Endometrium (tissue), 2 donors: Measurements from ENCODE around the gene MSI2.

Source experiments
- FAIRE-seq: peaks from 2 replicates; lab custom pipeline; 2012; peaks lifted over from hg19 to GRCh38; lab: Jason Lieb, UNC
- donor health status: control.
- donor health status: control.

The MSI2 gene

DNA sequence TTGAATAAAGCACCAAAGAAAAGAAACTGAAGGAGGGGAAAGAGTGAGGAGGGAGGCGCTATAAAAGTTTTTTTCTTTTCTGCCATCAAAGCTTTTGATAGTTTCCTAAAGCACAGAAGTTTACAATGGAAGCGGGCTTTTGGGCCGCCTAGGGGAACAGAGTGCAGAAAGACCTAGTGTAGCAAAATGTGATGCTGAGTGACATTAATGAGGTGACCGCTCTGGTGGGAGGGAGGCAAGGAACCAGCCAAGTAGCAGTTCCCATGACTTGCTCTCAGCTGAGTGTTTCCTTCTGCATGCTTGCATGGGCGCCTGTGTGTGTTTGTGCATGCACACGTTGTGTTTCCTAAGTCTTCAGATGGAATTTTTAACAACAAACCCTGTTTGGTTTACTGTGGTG lies 15.5 kb downstream of the MSI2 start:
- no peak for FAIRE-seq

DNA sequence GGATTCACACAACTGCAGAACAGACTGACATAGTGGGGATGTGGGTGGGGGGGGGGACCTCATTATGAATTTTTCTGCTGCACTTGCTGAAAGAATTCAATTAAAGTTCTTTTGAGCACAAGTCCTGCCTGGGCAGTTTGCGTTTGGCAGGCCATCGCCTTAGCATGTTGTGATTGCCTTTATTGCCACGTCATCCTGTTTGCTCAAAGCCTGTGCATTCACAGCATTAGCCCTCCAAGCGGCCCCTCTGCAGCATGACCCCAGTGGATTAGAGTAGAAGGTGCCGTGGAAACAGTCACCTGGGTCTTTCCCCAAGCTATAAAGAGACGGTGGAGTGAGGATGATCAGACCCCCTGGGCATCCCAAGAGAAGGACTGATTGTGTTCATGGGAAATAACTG lies 17.2 kb downstream of the MSI2 start:
- FAIRE-seq, result no peak

DNA sequence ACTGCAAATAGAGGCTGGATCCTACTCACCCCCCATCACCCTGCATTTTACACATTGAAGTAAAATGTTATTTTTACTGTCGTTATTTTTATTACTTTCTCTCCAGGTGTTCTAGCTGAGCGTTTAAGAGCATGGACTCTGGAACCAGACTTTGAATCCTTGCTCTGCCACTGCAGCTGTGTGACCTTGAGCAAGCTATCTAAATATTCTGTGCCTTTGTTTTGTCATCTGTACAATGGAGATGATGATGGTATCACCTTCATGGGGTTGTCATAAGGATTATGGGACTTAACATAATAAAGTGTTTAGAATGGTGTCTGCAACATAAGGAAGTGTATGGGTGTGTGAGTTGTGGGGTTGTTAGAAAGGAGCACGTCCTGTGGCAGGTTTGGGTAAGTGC lies 17.8 kb downstream of the MSI2 start:
- no peak for FAIRE-seq

DNA sequence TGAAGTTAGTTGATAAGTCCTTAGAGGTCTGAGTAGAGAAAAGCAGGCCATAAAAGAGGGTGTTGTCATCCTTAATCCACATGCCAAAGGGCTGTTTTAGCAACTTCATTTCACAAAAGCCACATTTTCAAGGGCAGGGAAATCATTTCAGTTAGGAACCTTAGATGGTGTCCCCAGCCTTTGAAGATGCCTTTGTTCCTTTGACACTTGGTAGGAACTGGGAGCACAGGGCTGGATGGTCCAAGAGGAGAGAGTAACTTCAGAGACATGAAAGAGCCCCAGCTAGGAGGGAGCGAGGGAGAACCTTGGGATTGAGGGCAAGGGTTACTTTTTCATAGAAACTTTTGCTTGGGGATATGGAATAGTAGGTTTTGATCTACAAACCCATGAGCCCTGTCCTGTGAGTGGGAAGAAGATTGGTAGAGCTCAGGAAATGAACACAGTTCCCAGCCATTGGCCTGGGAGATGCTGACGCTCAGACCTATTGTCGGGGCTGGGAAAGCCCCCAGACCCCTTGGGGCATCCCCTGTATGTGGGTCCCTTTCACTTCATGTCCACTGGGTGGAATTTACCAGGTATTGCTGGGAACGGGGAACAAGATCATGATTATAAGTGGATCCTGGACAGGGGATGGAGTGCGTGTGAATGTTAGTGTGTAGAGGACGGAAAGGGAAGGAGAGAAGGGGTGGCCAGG lies 18.9 kb downstream of the MSI2 start:
- FAIRE-seq, result no peak

DNA sequence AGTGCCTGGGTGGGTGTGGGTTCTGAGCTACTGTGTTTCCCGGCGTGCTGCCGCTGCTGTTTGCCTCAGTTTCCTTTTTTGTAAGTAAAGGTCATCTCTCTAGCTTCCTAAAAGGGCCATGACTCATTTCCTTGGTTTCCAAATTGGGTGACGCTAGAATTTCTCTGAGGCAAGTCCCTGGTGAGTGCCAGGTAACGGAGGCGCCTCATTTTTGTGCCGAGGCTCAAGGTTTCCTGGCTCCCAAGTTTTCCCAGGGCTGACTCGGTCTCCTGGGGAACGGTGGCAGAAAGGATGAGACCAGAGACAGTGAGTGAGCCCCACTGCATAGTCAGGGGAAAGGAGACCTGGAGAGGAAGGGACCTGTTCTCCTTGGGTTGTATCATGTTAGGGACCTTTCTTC lies 20.3 kb downstream of the MSI2 start:
- FAIRE-seq, result no peak

DNA sequence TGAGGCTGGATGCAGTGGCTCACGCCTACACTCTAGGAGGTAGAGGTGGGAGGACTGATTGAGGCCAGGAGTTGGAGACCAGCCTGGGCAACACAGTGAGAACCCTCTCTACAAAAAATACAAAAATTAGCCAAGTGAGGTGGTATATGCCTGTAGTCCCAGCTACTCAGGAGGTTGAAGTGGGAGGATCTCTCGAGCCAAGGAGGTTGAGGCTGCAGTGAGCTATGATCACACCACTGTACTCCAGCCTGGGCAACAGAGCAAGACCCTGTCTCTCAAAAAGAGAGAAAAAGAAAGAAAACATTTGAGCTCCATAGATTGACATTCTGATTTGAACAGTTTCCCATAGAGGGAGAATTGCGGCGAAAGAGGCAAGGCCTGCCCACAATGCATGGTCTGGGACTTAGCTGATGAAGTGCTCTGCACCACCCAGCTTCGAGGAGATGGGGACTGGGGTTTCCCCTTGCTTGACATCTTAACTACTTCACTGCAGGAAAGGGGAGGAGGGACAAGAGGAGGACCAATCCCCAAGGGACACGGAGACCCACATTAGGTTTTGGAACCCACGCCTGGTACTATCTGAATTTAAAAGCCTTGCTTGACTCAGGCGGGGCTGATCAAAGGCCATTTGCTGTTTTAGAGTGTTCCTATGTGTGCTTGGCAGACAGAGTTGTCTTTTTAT lies 21.7 kb downstream of the MSI2 start:
- no peak for FAIRE-seq

DNA sequence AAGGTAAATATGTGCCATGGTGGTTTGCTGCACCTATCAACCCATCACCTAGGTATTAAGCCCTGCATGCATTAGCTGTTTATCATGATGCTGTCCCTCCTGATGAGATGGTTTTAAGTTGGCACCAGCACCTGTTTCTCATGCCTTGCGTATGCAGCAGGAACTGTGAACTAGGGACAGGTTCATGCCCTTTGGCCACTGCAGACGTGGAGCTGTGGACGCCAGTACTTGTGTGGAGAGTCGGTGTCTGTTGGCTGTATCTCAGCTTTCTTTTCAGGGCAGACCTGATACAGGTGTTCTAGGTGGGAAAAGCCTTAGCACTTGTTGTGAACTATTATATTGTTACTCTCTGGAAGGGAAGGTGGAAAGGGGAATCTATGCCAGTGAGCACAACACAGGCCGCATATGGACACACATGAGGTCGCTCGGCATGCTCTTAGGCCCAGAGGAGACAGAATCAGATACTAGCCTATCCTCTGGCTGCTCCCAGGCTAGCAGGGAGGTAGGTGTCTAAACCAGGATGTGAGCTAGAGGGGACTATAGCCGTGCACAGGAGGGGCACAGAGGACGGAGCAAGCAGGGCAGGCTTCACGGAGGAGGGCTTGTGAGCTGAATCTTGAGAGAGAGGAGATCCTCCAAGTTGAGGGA lies 22.5 kb downstream of the MSI2 start:
- FAIRE-seq, result no peak

DNA sequence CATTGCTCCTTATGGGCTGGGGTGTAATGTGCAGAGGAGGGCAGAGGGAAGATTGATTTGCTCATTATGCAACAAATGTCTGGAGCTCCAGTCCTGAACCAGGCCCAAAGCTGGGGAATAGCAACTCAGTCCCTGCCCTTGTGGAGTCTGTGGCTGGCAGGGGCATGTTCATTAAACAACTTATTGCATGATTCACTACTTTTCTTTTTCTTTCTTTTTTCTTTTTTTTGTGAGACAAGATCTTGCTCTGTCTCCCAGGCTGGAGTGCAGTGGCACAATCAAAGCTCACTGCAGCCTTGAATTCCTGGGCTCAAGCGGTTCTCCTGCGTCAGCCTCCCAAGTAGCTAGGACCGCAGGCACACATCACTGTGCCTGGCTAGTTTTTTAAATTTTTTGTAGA lies 23.1 kb downstream of the MSI2 start:
- FAIRE-seq, result no peak

DNA sequence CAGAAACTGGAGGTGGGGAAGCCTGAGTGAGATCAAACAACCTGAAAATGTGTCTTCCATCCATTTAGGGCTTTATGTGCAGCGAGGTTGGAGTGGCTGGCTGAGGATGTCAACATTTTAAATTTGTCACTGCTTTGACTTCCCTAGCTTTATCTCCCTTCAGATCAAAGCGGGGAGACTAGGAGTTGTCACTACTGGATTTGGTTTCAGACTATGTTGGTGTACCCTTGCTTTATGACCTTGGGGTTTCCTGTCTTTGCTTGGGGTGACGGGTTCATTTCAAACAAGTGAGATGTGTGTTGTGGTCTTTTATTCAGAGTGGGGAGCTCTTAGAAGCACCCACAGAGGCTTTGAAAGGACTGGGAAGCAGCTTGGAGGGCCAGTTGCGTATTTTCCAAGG lies 25.6 kb downstream of the MSI2 start:
- no peak for FAIRE-seq

DNA sequence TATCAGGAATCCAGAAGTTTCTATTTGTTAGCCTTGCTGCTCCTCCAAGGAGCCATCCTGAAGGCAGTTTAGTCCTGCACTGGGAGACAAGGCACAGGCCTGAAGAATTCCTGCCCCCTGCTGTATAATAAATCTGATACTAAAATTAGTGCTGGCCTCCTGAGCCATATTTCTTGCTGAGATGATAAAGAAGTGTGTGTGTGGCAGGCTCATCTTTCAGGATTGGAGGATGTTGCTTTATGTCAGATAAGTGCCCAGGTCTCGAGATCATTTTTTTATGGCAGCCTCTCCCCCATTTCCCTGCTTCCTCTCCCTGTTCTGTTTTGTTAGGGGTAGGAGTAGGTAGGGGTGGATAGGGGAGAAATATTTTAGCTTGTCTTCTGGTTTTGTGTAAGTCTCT lies 26.0 kb downstream of the MSI2 start:
- FAIRE-seq, result no peak

DNA sequence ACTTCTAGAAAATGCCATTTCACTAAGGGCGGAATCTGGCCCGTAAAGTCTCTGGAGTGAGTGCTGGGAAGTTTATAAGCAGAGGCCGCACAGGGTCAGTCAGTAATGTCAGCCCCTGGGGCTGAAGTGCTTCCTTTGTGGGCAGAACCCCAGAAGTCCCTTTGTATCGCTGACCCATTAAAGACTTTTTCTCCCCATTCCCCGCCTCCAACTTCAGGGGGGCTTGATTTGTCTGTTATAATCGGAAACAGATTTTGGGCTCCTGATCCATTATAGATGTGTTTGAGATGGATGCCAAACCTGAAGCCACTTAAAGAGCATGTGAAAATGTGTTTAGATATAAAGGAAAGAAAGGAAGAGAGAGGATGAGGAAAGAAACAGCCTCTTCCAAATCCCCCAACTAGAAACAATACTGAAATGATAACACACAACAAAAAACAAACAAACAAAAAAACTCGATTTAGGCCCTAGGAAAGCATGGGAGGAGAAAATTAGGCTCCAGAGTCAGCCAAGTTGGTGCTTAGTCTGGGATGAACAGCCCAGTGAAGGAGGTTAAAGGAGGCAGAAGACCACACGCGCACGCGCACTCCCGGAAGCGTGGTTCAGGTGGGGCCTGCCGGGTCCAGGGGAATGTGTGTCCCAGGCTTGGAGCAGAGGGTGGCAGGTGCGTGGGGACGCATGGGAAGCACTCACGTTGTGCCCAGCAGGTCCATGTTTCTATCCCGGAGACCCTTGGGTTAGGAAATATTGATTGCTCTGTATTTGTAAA lies 27.1 kb downstream of the MSI2 start:
- FAIRE-seq, result no peak

DNA sequence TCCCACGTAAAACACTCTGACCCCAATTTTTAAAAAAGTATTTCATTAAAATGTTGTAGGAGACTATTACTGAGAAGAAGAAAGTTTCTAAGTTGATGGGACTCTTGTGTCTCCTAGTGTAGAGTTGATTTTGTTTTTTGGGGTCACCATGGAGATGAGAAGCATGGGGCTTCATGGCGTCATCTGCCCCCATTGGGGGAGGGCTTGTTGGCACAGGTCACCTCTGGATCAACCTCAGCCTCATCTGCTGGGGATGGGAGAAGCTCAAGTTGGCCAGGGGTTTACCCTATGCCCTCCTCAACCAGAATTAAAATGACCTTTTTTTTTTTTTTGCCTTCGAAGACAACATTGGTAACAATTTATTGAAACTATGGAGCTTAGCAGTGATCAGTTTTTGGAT lies 28.3 kb downstream of the MSI2 start:
- FAIRE-seq, result no peak

DNA sequence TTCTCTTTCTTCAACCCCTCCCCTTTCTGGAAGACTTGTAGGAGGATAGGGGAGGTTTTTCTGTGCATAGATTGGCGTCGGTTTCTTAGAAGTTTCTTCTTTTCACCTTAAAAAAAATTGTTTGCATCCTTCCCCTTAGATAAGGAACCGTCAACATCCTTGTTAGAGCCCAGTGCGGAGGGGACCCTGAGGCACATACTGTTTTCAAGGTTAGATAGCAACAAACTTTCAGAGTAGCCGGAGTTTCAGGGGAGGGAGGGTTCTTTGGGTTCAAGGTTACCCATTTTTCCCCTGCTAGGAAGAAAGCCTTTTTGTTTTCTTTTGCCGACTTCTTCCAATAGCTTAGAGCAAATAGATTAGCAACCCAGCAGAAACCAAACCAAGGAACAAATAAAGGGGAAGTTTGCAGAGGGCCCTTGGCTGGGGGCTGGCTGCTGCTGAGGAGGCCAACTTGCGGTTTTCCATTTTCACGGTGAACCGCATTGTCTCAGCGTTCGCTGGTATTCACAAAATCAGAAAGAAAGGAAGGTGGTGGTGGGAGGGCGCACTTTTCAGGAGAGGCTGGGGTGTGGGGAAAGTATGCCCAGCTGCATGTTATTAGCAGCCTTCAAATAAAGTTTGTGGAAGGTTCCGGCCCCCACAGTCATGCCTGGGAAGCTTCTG lies 28.8 kb downstream of the MSI2 start:
- FAIRE-seq, result no peak

DNA sequence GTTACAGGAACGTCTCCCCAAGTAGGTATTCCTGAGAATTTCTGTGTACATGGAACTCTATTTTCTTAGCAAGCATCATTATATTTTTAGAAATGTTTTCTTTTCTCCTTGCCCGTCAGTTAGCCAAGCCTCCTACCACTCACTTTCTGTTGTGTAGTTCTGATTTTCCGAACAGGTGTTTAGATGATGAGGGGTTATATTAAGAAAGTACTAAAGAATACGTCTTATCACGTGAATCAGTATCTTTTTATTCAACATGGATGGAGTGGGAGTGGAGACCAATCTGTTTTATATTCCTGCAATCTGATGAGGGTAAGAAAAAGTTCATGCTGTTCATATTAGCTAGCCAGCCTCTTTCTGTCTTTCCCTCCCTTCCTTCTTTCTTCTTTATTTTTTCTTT lies 29.4 kb downstream of the MSI2 start:
- FAIRE-seq, result no peak

DNA sequence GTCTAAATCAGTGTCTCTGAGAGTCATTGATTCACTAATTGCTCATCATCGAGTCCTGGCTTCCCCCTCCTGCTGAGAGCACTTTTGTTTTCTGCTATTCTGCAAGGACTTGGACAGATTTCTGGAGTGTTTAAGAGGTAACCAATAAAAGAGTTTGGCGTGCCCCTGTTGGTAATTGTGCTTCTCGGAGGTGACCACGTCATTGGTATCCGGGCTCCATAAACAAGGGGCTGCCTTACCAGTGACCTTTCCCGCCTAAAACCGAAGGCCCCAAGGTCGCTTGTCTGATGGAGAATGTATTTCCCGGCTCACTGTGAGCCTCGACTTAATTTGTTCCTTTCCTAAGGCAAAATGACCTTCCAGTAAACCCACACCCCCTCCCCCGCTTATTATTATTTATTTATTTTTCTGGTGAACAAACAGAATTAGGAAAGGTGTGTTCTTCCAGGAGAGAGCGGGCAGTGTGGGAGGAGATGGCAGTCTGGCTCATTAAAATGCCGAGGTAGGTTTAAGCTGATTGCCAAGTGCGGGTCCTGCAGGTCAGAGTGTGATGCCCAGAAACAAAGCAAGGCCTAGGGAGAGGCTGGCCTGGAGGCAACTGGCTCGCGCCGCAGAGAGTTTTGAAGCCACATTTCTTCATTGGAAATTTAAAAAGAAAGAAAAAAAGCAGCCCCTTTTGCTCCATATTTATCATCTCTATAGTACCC lies 30.2 kb downstream of the MSI2 start:
- FAIRE-seq, result no peak

DNA sequence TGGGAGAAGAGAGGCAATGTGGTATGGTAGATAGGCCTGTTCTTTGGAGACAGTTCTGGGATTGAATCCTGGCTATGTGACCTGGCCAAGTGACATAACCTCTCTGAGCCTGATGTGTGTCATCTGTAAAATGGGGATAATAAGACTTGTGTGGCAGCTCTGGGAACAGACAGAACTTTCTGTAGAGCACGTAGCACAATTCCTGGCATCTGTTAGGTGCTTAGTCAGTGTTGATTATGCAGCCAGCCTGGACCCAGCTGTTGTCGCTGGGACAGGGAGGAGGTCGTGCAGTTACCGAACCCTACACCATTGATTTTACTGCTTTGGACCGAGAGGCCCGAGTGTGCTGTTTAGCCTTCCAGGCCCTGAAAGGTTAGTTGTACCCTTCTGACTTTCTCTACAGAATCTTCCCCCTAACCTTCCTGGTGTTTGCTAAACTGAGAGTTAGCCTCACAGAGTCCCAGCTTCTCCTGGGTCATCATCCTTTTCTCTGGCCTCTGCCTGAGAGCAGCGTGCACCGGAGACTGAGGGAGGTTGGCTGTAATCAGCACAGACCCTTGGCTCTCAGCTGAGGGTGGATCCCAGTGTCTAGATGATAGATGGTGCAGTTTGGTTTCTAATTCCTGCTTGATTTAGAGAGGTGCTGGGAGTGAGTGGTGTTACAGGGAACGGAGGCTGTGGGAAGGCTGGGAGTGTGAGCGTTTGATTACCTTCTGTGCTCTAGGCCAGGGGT lies 31.9 kb downstream of the MSI2 start:
- no peak for FAIRE-seq

DNA sequence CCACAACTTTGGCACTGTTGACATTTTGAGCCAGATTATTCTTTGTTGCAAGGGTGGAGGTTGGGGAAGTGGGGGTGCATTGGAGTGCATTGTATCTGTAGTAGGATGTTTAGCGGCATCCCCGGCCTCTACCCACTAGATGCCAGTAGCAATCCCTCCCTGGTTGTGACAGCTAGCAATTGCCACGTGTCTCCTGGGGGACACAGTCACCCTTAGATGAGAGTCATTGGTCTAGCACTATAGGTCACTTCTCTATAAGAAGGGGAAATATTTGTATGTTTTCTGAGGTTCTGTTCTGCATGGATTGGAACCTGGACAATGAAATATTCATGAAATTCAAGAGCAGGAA lies 32.4 kb downstream of the MSI2 start:
- no peak for FAIRE-seq

DNA sequence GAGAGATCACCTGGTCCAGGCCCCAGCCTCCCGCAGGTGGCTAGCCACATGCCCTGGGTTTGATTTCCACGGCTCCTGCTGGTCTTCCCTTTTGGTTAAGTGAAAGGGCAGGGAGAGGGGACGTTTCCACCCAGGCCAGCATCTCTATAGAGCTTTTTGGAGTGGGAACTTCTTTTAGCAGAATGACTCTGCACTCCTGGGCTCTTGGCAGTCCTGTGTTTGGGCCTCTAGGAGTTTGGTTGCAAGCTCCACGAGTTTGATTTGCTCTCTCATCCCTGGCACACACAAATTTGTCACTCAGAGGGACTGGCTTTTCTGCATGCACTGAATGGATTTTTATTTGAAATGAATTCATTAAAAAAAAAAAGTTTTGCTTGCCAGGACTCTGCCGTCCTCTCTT lies 32.8 kb downstream of the MSI2 start:
- no peak for FAIRE-seq

DNA sequence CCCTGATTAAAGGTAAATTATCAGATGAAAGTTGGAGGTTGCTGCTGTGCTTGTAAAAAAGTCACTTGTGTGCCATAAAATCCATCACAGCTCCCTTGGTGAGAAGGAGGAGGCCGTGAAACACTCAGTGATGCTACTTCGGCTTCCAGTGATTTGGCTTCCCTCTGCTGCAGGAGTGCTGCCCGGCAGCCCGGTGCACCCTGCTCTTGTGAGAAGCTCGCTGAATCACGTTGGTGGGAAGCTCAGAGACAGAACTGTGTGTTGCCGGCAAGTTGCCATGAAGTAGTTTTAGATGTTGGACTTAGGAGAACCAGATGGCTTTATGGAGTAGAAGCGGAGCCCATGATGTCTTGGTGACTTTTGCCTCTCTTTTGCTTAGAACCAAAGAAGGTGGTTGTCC lies 33.3 kb downstream of the MSI2 start:
- no peak for FAIRE-seq

DNA sequence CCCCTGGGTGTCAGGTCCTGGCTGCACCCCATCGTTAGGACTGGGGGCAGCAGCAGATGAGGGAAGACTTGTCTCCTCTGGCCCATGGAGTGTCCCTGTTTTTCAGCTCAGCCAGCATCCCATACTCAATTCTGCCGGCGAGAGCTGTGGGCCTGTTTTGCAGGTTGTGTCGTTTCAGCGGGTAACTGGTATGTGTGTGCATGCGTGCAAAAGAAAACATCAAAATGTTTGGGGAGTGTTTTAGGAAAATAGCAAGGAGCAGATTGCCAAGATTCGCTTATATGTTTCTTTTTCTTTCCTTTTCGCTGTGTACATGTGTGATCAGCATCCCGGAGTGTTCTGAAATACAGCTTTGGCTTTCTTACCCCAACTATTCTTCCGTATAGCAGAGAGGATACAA lies 34.7 kb downstream of the MSI2 start:
- FAIRE-seq, result no peak

DNA sequence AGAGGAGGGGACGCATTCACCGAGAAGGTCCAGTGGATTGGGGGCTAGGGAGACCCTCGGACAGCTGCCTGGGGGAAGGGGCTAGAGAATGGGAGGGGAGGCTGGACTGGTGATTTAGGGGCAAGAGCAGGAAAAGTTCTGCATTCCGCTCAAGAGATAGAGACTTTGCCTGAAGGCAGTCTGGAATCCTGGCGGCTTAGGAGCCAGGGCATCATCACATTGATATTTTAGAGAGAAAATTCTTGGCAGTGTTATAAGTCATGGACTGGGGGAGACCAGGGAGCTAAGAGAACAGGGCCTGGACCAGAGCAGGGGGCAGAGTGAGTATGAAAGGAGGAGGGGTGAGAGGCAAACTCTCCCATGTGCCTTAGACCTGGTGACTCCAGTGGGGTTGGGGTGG lies 35.8 kb downstream of the MSI2 start:
- no peak for FAIRE-seq
